Measurements from ENCODE around the gene GATAD2A.

GRCh38 chr19:19543101-19543500 lies 137.6 kb downstream of the GATAD2A start:
- TF ChIP-seq EZH2 (IDR thresholded peaks at IDR 0.05; ENCODE audit: low read length, missing control alignments), result no peak
- TF ChIP-seq, protein P1, sequence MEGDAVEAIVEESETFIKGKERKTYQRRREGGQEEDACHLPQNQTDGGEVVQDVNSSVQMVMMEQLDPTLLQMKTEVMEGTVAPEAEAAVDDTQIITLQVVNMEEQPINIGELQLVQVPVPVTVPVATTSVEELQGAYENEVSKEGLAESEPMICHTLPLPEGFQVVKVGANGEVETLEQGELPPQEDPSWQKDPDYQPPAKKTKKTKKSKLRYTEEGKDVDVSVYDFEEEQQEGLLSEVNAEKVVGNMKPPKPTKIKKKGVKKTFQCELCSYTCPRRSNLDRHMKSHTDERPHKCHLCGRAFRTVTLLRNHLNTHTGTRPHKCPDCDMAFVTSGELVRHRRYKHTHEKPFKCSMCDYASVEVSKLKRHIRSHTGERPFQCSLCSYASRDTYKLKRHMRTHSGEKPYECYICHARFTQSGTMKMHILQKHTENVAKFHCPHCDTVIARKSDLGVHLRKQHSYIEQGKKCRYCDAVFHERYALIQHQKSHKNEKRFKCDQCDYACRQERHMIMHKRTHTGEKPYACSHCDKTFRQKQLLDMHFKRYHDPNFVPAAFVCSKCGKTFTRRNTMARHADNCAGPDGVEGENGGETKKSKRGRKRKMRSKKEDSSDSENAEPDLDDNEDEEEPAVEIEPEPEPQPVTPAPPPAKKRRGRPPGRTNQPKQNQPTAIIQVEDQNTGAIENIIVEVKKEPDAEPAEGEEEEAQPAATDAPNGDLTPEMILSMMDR (conservative IDR thresholded peaks at IDR 0.05 in 1 of 2, IDR thresholded peaks at IDR 0.05 in 1 of 2; ENCODE audit: low read depth in 1 of 2, low read length in 2 of 2), result no peak

All from fibroblast of lung (primary cell).